Heart left ventricle (tissue), 13 donors: Measurements from ENCODE around the gene ZNF526.

ENCODE experiments used
- POLR2A ChIP-seq, 2 donors: fragments of 450-650 bp; IDR thresholded peaks; one replicate each; pipeline ENCODE4 v1.6.1; 2017; ENCODE audit warnings: antibody characterized with exemption in 2 of 2, mild to moderate bottlenecking in 2 of 2, moderate library complexity in 2 of 2
- TF ChIP-seq, protein P1 (sequence below), 12 donors: fragments of 200-600 bp; sonication (generic) in 4 of 12; IDR thresholded peaks; one replicate each; pipeline versions ENCODE4 v1.5.0 to v1.8.0; 2018 to 2022; ENCODE audit warnings: antibody characterized with exemption in 12 of 12, mild to moderate bottlenecking in 5 of 12
- donor health status: ischemic (EF 13 %, LVEDD 7.1; RV severe dilation, severe dysfunction).
- donor health status: DM: no; HTN: yes; CAD: no.
- donor health status: DM: no; HTN: no; CAD: no.
- donor health status: ischemic (EF 25% LVEDD 6.9; RV normal size, moderate dysfunction).
- donor health status: ischemic (EF 25% LVEDD 5.7; RV mildly dilated, moderate dysfunction).
- donor health status: ischemic (EF 35%, LVEDD 5.7; RV mildly dilated, moderate dysfunction).
- donor health status: nonischemic (EF 11% LVEDD 7.7; RV severe dilation, severe dysfunction).
- donor health status: DM: yes; HTN: yes; CAD: no.
- donor health status: PGD.
- donor health status: ischemic (EF 29% LVEDD 5.4; RV normal size, mild dysfunction).
- donor health status: nonischemic (EF 23%, LVEDD 6.1; RV moderate dilation, normal function).

DNA sequence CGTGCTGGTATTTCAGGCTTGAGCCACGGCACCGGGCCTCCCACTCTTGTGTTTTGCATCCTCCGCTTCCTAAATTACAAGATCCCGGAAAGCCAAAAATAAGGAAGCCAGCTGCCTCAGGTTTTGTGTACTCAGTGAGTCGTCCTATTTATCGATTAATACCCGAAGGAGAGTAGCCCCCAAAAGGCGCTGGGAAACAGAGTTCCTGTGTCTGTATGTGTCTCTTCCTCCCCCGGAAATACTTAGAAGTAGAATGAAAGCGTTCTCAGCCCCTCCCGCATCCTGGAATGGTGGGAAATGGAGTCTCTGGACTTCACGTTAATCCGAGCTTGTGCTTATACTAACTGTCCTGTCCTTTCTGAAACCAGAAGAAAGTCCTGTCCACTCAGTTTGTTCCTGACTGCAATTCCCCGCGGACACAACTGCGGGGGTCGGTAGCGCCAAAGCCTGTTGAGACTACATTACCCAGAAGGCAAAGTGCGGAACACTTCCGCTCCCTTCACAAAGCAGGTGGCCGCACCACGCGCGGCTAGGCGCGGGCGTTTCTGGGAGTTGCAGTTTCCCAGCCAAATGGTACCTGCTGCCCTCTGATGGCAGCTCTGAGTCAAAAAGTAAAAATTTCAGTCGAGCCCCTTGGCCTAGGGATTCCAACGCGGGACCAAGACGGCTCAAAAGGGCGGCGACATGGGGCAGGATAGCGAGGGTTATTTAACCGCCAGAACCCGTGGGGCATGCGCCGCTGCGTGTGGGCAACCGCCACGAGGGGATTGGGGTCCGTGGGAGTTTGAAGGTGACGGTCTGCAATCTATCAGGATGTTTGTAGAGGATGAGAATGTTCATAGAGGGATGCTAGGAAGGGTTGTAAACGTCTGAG is 24.5 kb downstream of the ZNF526 start:
- TF ChIP-seq POLR2A (IDR thresholded peaks at IDR 0.05): peak; percentile 17 to 43
- TF ChIP-seq, protein P1, sequence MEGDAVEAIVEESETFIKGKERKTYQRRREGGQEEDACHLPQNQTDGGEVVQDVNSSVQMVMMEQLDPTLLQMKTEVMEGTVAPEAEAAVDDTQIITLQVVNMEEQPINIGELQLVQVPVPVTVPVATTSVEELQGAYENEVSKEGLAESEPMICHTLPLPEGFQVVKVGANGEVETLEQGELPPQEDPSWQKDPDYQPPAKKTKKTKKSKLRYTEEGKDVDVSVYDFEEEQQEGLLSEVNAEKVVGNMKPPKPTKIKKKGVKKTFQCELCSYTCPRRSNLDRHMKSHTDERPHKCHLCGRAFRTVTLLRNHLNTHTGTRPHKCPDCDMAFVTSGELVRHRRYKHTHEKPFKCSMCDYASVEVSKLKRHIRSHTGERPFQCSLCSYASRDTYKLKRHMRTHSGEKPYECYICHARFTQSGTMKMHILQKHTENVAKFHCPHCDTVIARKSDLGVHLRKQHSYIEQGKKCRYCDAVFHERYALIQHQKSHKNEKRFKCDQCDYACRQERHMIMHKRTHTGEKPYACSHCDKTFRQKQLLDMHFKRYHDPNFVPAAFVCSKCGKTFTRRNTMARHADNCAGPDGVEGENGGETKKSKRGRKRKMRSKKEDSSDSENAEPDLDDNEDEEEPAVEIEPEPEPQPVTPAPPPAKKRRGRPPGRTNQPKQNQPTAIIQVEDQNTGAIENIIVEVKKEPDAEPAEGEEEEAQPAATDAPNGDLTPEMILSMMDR (IDR thresholded peaks at IDR 0.05): peak; percentile 48 to 88 (median 62)
